GM19395 (cell line): ENCODE data around the gene FOXP2.

Experiments
- ATAC-seq: cut with Tn5 transposase; IDR thresholded peaks from one replicate; pipeline ENCODE4 v1.9.1; 2021; ENCODE audit warnings: mild to moderate bottlenecking, moderate library complexity; ENCODE audit not compliant: unreplicated experiment

FOXP2 gene

DNA sequence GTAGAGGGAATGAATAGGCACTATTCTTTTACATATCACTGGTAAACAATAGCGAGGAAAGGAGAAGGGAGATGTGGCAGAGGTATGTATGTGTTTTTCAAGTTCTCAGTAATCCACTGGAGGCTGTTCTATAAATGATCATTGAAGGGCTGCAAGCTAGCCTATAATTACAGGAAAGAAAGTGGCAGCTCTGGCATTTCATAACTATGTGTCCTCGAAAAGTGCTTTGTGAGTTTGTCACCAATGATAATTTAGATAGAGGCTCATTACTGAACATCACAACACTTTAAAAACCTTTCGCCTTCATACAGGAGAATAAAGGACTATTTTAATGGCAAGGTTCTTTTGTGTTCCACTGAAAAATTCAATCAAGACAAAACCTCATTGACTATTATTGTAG is 235.1 kb downstream of the FOXP2 start:
- no peak for ATAC-seq

DNA sequence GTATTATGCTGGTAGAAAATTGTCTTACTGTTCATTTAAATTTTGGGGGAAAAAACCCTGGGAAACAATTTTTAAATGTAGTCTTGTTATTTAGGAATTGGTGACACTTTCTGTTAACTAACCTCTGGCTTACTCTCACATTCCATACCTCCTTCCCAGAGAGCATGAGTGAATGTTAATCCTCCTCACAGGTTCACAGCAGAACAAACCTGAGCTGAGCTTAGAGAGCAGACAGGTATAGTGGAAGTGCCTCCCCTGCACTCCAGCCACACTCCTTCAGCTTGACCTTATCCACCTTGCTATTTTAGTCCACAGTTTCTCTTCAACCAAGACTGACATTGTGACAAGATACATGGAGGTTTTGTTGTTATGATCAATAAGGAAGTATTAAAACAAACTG is 235.9 kb downstream of the FOXP2 start:
- no peak for ATAC-seq

DNA sequence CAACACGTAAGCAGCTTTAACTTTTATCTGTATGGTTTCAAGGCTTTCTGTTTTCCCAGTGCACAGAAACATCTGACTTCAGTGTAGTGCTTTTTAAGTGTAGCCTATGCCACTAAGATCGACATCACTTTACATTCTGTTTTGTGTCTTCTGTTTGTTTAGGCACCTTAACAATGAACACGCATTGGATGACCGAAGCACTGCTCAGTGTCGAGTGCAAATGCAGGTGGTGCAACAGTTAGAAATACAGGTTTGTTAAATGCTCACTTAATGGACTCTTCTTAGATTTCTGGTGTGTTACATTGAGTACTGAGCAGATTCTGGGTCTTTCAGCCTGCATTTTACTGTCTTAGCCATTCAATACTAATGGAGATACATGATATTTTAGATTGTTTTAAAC is 237.4 kb downstream of the FOXP2 start:
- ATAC-seq = no peak

DNA sequence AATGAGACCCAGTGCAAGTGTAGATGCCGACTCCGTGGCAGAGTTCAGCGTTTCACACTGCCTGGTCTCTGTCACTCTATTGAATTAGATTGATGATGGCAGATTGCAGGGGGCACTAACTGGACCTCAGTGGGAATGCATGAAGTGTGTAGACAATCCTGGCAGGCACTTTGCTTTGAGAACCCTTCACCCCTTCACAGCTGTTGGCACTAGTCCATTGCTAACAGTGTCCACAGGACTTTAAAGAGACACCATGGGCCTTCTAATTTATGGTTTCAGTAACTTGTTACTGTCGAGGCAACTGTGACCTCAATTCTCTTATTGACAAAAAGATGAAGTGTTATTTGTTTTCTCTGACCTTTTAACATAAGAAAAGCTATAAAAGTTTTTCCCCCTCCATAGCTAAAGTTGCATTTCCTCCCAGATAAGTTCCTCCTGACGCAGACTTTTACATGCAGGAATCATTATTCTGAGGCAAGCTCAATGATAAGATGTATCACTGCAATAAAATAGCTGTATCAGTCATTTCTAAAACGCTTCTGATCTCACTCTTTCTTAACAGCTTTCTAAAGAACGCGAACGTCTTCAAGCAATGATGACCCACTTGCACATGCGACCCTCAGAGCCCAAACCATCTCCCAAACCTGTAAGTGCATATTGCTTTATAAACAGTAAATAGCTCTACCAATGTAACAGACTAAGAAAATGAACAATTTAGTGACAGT is 238.9 kb downstream of the FOXP2 start:
- ATAC-seq = no peak

DNA sequence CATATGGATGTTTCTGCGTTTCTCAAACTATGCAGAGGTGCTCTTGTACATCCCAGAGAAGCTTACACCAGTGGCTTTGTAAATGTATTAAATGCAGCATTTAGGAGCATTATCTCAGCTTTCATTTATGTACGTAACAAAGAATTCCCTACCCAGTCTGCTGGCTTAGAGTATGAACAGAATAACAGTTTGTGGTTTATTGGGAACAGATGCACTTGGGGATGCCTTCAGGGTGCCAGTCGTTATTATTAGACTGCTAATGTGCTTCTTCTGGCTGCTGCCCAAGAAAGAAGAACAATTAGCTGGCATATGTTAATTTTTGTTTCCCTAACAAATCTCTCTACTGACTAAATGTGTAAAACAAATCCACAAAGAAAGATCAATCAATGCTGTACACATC is 241.9 kb downstream of the FOXP2 start:
- ATAC-seq = no peak

DNA sequence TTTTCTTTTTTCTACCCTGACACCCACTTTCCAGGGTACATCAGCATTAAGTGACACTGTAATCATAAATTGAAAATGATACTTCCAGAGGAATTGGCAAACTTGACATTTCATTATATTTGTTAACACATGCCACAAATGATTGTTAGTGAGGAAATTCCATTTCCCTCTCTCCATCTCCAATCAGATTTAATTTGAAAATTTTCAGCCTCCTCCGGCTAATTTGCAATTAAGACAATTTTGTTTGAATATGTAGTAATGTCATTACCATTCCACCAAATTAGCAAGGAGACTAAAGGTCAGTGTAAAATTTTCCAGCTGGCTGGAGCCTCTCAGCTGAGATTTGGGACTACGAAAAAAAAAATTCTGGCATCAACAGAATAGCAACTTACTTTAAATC is 242.7 kb downstream of the FOXP2 start:
- ATAC-seq = no peak

- no peak for ATAC-seq
These were observed 243.6 kb downstream of the FOXP2 start for GRCh38 chr7:114658216-114658615.

- no peak for ATAC-seq
These were observed 245.0 kb downstream of the FOXP2 start for GRCh38 chr7:114659409-114660125.

- no peak for ATAC-seq
These were observed 245.5 kb downstream of the FOXP2 start for GRCh38 chr7:114660126-114660486.

DNA sequence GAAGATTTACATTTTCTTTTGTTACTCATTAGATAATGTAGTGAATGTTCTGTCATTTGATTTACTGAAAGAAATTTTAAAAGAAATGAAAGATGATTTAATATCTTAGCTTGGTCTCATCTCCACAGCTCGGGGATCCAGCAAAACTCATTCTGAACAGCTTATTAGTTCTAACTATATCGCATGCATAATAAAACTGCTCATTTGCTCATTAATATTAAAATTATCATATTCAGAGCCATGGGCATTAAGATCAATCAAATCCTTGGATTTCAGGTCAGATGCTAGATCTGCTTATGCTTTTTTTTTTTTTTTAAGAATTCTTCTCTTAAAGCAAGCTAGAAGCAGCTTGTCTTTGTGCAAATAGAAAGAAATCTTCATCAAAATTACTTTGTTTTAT is 246.1 kb downstream of the FOXP2 start:
- ATAC-seq = no peak

GRCh38 chr7:114662002-114662677 is 247.5 kb downstream of the FOXP2 start:
- ATAC-seq = no peak

- ATAC-seq = no peak
These were observed 248.9 kb downstream of the FOXP2 start for GRCh38 chr7:114663502-114663901.

- ATAC-seq = no peak
These were observed 256.1 kb downstream of the FOXP2 start for GRCh38 chr7:114670676-114671075.

GRCh38 chr7:114671563-114672123 is 257.0 kb downstream of the FOXP2 start:
- ATAC-seq = no peak

DNA sequence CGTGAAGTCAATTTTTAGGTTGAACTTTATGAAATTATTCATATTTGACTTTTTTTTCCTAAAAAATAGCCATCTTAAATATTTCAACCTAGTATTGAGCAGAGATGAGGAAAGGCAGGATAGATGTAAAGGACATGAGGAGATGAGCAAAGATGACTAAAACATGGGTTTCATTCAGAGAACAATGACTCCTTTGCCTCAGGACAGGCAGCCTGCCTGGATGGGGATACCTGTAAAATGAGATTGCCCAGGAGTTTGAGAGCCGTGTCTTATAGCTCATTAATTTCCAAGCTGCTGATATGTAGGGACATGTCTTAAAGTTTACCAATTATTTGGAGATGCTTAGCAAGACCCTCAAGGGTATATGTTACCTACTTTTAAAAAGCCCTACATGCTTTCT is 263.5 kb downstream of the FOXP2 start:
- no peak for ATAC-seq

GRCh38 chr7:114687238-114687637 is 272.6 kb downstream of the FOXP2 start:
- ATAC-seq = no peak

DNA sequence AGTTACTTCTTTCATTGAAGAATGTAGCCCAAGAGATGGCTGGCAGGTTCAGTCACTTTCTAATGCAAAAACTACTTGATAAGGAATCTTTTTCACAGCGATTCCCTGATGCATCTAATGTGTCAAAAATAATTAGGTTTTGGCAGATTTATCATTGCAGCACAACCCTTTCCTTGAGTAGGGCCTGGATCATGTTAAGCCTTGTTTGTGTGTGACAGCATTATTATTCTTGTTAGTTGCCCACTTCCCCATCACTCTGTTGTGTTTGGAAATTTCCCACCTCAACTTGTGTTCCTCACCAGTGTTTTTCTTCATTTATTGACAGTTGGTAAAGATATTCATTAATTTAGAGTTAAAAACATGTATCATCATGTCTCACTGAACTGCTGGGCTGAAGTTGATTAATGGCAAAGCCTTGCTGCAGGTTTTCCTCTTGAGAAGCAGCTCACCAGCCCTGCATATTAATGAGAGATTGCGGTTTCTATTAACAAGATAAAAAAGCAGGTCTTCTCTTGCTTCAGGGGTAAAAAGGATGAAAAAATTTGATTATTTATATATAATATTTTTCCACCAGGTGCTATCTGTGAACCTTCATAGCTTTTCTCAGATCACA is 273.9 kb downstream of the FOXP2 start:
- ATAC-seq = no peak

- no peak for ATAC-seq
These were observed 274.8 kb downstream of the FOXP2 start for GRCh38 chr7:114689406-114689805.

DNA sequence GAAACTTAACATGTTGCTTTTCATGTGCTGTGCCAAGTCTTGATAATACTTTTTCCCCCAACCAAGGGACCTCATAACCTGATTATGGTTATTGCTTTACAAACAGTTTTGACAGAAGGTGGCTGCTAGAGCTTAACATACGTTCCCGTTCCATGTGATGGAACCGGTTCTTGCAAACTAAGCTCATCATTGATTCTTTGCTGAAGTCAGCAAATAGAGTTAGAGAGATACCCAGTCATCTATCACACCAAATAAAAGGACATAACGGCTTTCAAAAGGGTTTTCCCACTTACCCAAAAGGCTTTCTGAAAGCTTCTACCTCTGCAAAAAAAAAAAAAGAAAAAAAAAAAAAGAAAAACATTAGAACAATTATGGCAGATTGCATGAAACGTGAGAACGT is 277.0 kb downstream of the FOXP2 start:
- ATAC-seq = no peak

DNA sequence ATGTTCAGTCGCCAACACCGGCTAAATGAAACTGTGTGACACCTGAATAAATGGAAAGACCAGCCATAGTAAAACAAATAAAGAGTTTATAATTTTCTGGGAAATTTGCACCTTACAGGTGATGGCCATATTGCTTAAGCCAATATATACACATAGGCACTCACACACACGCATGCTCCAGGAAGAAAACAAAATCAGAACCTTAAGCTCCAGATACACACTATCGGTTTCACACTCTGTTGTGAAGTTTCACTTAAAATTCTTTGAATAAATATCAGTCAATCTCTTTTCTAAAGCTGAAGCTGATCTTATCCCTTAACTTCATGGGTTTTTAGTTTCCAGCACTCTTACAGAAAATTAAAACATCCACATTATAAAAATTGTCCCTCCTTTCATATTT is 280.6 kb downstream of the FOXP2 start:
- ATAC-seq = no peak

GRCh38 chr7:114700247-114700928 is 285.8 kb downstream of the FOXP2 start:
- no peak for ATAC-seq
